H1 (cell line): ENCODE measurements around the gene CRBN. TPM values are rescaled to one million over a fixed set of nuclear protein-coding genes. Genes with fewer than 3 reads are reported as not detected.

Experiments
- CTCF ChIA-PET: fragments of 300-600 bp; sonication (Branson Sonifier 250); formaldehyde crosslinking; loops from one replicate; lab custom pipeline; 2021; ENCODE audit not compliant: partially characterized antibody; lab: Charles Lee
- POLR2A ChIA-PET: fragments of 300-600 bp; sonication (Branson Sonifier 250); formaldehyde crosslinking; loops from one replicate; lab custom pipeline; 2021; ENCODE audit warnings: inconsistent platforms; ENCODE audit not compliant: partially characterized antibody; lab: Charles Lee
- DNase-seq, 2 experiments: peaks; one replicate each; pipeline versions ENCODE4 v3.0.0 to v3.0.0-alpha.2; 2010 to 2022; ENCODE audit warnings: low spot score in 2 of 2, low read depth in 1 of 2, mixed read lengths in 1 of 2
- FAIRE-seq: peaks from 2 replicates; lab custom pipeline; 2011; peaks lifted over from hg19 to GRCh38; lab: Jason Lieb, UNC
- H2AFZ ChIP-seq: 2 replicates; pipeline ENCODE4 v1.8.1; 2012; ENCODE audit warnings: low read length, inconsistent platforms
- H2AK5ac ChIP-seq: 2 replicates; pipeline ENCODE4 v1.6.1; 2013; ENCODE audit warnings: low read depth, low read length
- H2BK120ac ChIP-seq: replicated peaks from 2 replicates; pipeline ENCODE3; 2013; ENCODE audit warnings: low read depth, low read length, inconsistent platforms
- H2BK12ac ChIP-seq: 2 replicates; pipeline ENCODE4 v1.6.1; 2013; ENCODE audit warnings: low read depth, low read length
- H2BK15ac ChIP-seq: 2 replicates; pipeline ENCODE4 v1.6.1; 2013; ENCODE audit warnings: low read length
- H2BK20ac ChIP-seq: 2 replicates; pipeline ENCODE4 v1.6.1; 2013; ENCODE audit warnings: low read length
- H2BK5ac ChIP-seq: 2 replicates; pipeline ENCODE4 v1.6.1; 2013; ENCODE audit warnings: low read depth, low read length
- H3K14ac ChIP-seq: 2 replicates; pipeline ENCODE4 v1.6.1; 2013; ENCODE audit warnings: inconsistent platforms; ENCODE audit not compliant: insufficient read length
- H3K18ac ChIP-seq: 2 replicates; pipeline ENCODE4 v1.6.1; 2013; ENCODE audit warnings: low read length; ENCODE audit errors: extremely low read depth
- H3K23ac ChIP-seq: 2 replicates; pipeline ENCODE4 v1.6.1; 2013; ENCODE audit warnings: inconsistent platforms; ENCODE audit not compliant: insufficient read length
- H3K23me2 ChIP-seq: 2 replicates; pipeline ENCODE4 v1.6.1; 2013; ENCODE audit warnings: low read depth, low read length
- H3K27ac ChIP-seq: 2 replicates; pipeline ENCODE4 v1.6.1; 2011; ENCODE audit warnings: low read depth, low read length, inconsistent platforms
- H3K27me3 ChIP-seq, 4 experiments: replicated peaks in 1 of 4; 1 replicate in 1 of 4; 2 replicates in 3 of 4; pipeline versions ENCODE4 v1.6.1 to v1.8.1; 2011 to 2013; ENCODE audit warnings: low read length in 3 of 4, mild to moderate bottlenecking in 3 of 4, inconsistent platforms in 2 of 4, mixed read lengths in 2 of 4, moderate library complexity in 1 of 4; ENCODE audit not compliant: control insufficient read depth in 3 of 4, insufficient read depth in 3 of 4; ENCODE audit errors: extremely low read depth in 1 of 4
- H3K36me3 ChIP-seq, 4 experiments: 2 replicates each; pipeline versions ENCODE4 v1.6.1 to v1.8.1; 2011 to 2013; ENCODE audit warnings: mild to moderate bottlenecking in 4 of 4, low read length in 3 of 4, moderate library complexity in 2 of 4, control low read depth in 1 of 4, inconsistent platforms in 1 of 4; ENCODE audit not compliant: insufficient read depth in 4 of 4, control insufficient read depth in 2 of 4
- H3K4ac ChIP-seq: replicated peaks from 2 replicates; pipeline ENCODE3; 2013; ENCODE audit warnings: low read length, low read depth, mixed read lengths, inconsistent platforms; ENCODE audit not compliant: insufficient read length
- H3K4me1 ChIP-seq, 4 experiments: replicated peaks in 1 of 4; 1 replicate in 1 of 4; 2 replicates in 3 of 4; pipeline versions ENCODE4 v1.6.1 to v1.8.1; 2011 to 2013; ENCODE audit warnings: low read length in 3 of 4, inconsistent platforms in 2 of 4, mixed read lengths in 1 of 4; ENCODE audit not compliant: insufficient read depth in 4 of 4, control insufficient read depth in 3 of 4
- H3K4me2 ChIP-seq, 2 experiments: 2 replicates each; pipeline versions ENCODE4 v1.6.1 to v1.8.1; 2011 to 2013; ENCODE audit warnings: low read depth in 2 of 2, low read length in 2 of 2, control low read depth in 1 of 2, inconsistent platforms in 1 of 2, mild to moderate bottlenecking in 1 of 2; ENCODE audit not compliant: insufficient read depth in 1 of 2
- H3K4me3 ChIP-seq, 4 experiments: fragments of 200-600, 300-600 bp in 1 of 4; sonication (generic), shearing (Covaris generic), sonication (Bioruptor Twin) in 1 of 4; 2 replicates each; pipeline versions ENCODE4 v1.5.1 to v1.8.1; 2011 to 2016; ENCODE audit warnings: low read length in 4 of 4, low read depth in 3 of 4, control low read depth in 2 of 4, inconsistent platforms in 2 of 4, mild to moderate bottlenecking in 2 of 4, mixed read lengths in 1 of 4, moderate library complexity in 1 of 4; ENCODE audit not compliant: insufficient read depth in 2 of 4; ENCODE audit errors: extremely low read depth in 1 of 4
- H3K56ac ChIP-seq: replicated peaks from 2 replicates; pipeline ENCODE3; 2013; ENCODE audit warnings: low read depth, mild to moderate bottlenecking, mixed read lengths, low read length, inconsistent platforms; ENCODE audit not compliant: insufficient read length
- H3K79me1 ChIP-seq: 2 replicates; pipeline ENCODE4 v1.6.1; 2013; ENCODE audit warnings: low read depth, low read length, control low read depth
- H3K79me2 ChIP-seq, 2 experiments: 2 replicates each; pipeline versions ENCODE4 v1.6.1 to v1.8.1; 2012 to 2013; ENCODE audit warnings: low read length in 2 of 2, mild to moderate bottlenecking in 2 of 2, inconsistent platforms in 1 of 2; ENCODE audit not compliant: insufficient read depth in 2 of 2, control insufficient read depth in 1 of 2
- H3K9ac ChIP-seq, 4 experiments: replicated peaks in 1 of 4; 1 replicate in 1 of 4; 2 replicates in 3 of 4; pipeline versions ENCODE4 v1.6.1 to v1.8.1; 2011 to 2013; ENCODE audit warnings: low read depth in 3 of 4, low read length in 3 of 4, control low read depth in 2 of 4, mild to moderate bottlenecking in 2 of 4, moderate library complexity in 2 of 4, inconsistent platforms in 1 of 4; ENCODE audit errors: extremely low read depth in 1 of 4
- H3K9me3 ChIP-seq, 2 experiments: 2 replicates each; pipeline versions ENCODE4 v1.6.1 to v1.8.1; 2012 to 2013; ENCODE audit warnings: mild to moderate bottlenecking in 2 of 2, moderate library complexity in 2 of 2, control low read depth in 1 of 2, inconsistent platforms in 1 of 2, low read depth in 1 of 2, low read length in 1 of 2, mixed read lengths in 1 of 2; ENCODE audit not compliant: insufficient read depth in 2 of 2
- H4K20me1 ChIP-seq, 2 experiments: replicated peaks in 1 of 2; 2 replicates each; pipeline versions ENCODE3 to v1.8.1; 2011 to 2013; ENCODE audit warnings: inconsistent platforms in 2 of 2, low read length in 2 of 2, mild to moderate bottlenecking in 1 of 2; ENCODE audit not compliant: insufficient read depth in 2 of 2, control insufficient read depth in 1 of 2
- H4K5ac ChIP-seq: 2 replicates; pipeline ENCODE4 v1.6.1; 2013; ENCODE audit warnings: low read length, low read depth, mixed read lengths, inconsistent platforms; ENCODE audit not compliant: insufficient read length
- H4K8ac ChIP-seq: 2 replicates; pipeline ENCODE4 v1.8.0; 2013; ENCODE audit warnings: mild to moderate bottlenecking, moderate library complexity, low read length, inconsistent platforms; ENCODE audit not compliant: insufficient read depth; ENCODE audit errors: extremely low read depth
- H4K91ac ChIP-seq: replicated peaks from 2 replicates; pipeline ENCODE3; 2013; ENCODE audit warnings: low read length, mixed read lengths, inconsistent platforms; ENCODE audit not compliant: insufficient read length
- CEBPB ChIP-seq: IDR thresholded peaks from 2 replicates; pipeline ENCODE4 v1.6.1; 2012; ENCODE audit warnings: low read depth, low read length
- CHD2 ChIP-seq: IDR thresholded peaks from 2 replicates; pipeline ENCODE4 v1.6.1; 2012; ENCODE audit warnings: low read length, improper control_type of control experiment
- CREB1 ChIP-seq: IDR thresholded peaks from 2 replicates; pipeline ENCODE4 v1.6.1; 2012; ENCODE audit warnings: inconsistent platforms
- CTCF ChIP-seq, 3 experiments: IDR thresholded peaks; 1 replicate in 2 of 3; 2 replicates in 1 of 3; pipeline versions ENCODE4 v1.5.1 to v1.6.1; 2011; ENCODE audit warnings: low read length in 3 of 3, mild to moderate bottlenecking in 3 of 3, inconsistent platforms in 2 of 3, low read depth in 1 of 3, moderate library complexity in 1 of 3; ENCODE audit not compliant: insufficient read depth in 1 of 3; ENCODE audit errors: control extremely low read depth in 1 of 3
- JUN ChIP-seq: IDR thresholded peaks from 2 replicates; pipeline ENCODE4 v1.6.1; 2011; ENCODE audit warnings: low read depth, mild to moderate bottlenecking, improper control_type of control experiment, low read length
- KDM5A ChIP-seq: fragments of 200-600 bp; IDR thresholded peaks from 2 replicates; pipeline ENCODE4 v1.7.1; 2012; ENCODE audit warnings: mild to moderate bottlenecking, low read length, inconsistent platforms, mixed read lengths
- MAFK ChIP-seq: IDR thresholded peaks from 2 replicates; pipeline ENCODE4 v1.6.1; 2012; ENCODE audit warnings: low read depth, mild to moderate bottlenecking, improper control_type of control experiment, low read length
- POU5F1 ChIP-seq: IDR thresholded peaks from 2 replicates; pipeline ENCODE4 v1.6.1; 2011; ENCODE audit warnings: low read depth, mild to moderate bottlenecking, low read length, moderate library complexity
- RBBP5 ChIP-seq: IDR thresholded peaks from 2 replicates; pipeline ENCODE4 v1.7.1; 2012; ENCODE audit warnings: low read depth, mild to moderate bottlenecking, inconsistent platforms, low read length, moderate library complexity, borderline replicate concordance
- RXRA ChIP-seq: IDR thresholded peaks from 2 replicates; pipeline ENCODE4 v1.6.1; 2011; ENCODE audit warnings: low read depth, mild to moderate bottlenecking, low read length, moderate library complexity; ENCODE audit not compliant: insufficient read depth
- SAP30 ChIP-seq: fragments of 300-600 bp; sonication (generic); IDR thresholded peaks from 2 replicates; pipeline ENCODE4 v1.7.1; 2012; ENCODE audit warnings: low read length, moderate library complexity, mild to moderate bottlenecking, inconsistent platforms; ENCODE audit not compliant: insufficient read depth, insufficient replicate concordance
- TEAD4 ChIP-seq: IDR thresholded peaks from 2 replicates; pipeline ENCODE4 v1.6.1; 2012; ENCODE audit warnings: low read depth, low read length, inconsistent platforms, mixed read lengths
- ZNF274 ChIP-seq: IDR thresholded peaks from 2 replicates; pipeline ENCODE4 v1.7.0; 2012; ENCODE audit warnings: low read length, borderline replicate concordance; ENCODE audit errors: extremely low read depth
- WGBS, 2 experiments: shearing (Covaris generic) in 1 of 2; methylation state at CpG; one replicate each; pipeline versions ENCODE4 v1.1.6 to v1.1.7; 2013 to 2015; ENCODE audit warnings: low lambda C conversion rate in 2 of 2, mixed read lengths in 2 of 2, inconsistent platforms in 1 of 2, low coverage in 1 of 2, missing lambda C conversion rate in 1 of 2; ENCODE audit not compliant: insufficient replicate concordance in 2 of 2, insufficient coverage in 1 of 2, insufficient read length in 1 of 2; ENCODE audit errors: extremely low coverage in 1 of 2, missing lambda C conversion rate in 1 of 2; 5-methylcytosine and 5-hydroxymethylcytosine counted together
- polyA plus RNA-seq, 7 experiments: library from polyadenylated mRNA; depleted of rRNA in 3 of 7; stranded (reverse) in 5 of 7; unstranded in 2 of 7; fragments of >200 nt in 5 of 7; fragments of 200-250 nt in 2 of 7; gene quantifications; 1 replicate in 5 of 7; 2 replicates in 1 of 7; 4 replicates in 1 of 7; pipeline versions ENCODE4 v1.2.1 to v1.2.3, GENCODE V29; 2011 to 2013; ENCODE audit warnings: missing spikeins in 2 of 7, mixed read lengths in 2 of 7
- total RNA-seq: library from RNA; stranded (reverse); fragmentation: NEBNext Ultra II Directional; extraction: Animal tissue kit (Norgen Biotek cat#: 25700); gene quantifications from 2 replicates; pipeline ENCODE4 v1.2.1, GENCODE V29; 2021

The CRBN gene
- total and polyA plus RNA-seq, 2 of the 8 experiments (the other 6 are each of a cell fraction or from before 2014, with no cell fraction given) = 13.4 to 30.3 TPM

GRCh38 chr3:3209714-3210113 is 30.2 kb upstream of the CRBN start:
- H3K79me1 ChIP-seq = no peaks in the 10 kb centered on the region
- H3K9me3 ChIP-seq = no peaks in the 10 kb centered on the region
- no peak overlapping the region for H3K18ac ChIP-seq
- H3K23ac ChIP-seq = no peak overlapping the region
- H3K36me3 ChIP-seq = no peaks in the 10 kb centered on the region
- H3K4me2 ChIP-seq = no peak overlapping the region
- no peak overlapping the region for H2AFZ ChIP-seq
- no peak overlapping the region for H4K8ac ChIP-seq
- no peak overlapping the region for H2BK120ac ChIP-seq
- no peak overlapping the region for H3K4ac ChIP-seq
- FAIRE-seq (no peak), DNase-seq (no peak)
- H2BK15ac ChIP-seq = no peak overlapping the region
- H2BK20ac ChIP-seq = no peak overlapping the region
- CTCF ChIA-PET = interaction anchor here (0.8 to 4.4 kb wide), 6 partner anchors 10 to 788 kb away, joined by 3 to 33 read pairs (median 5); no protein-coding TSS in a partner anchor
- H3K4me1 ChIP-seq = no peaks in the 10 kb centered on the region
- H3K14ac ChIP-seq = no peak overlapping the region
- H3K27ac ChIP-seq = no peak overlapping the region
- H3K4me3 ChIP-seq = no peak overlapping the region
- POLR2A ChIA-PET = no interaction called here
- H4K91ac ChIP-seq = no peak overlapping the region
- H3K56ac ChIP-seq = no peak overlapping the region
- no peak overlapping the region for H2BK5ac ChIP-seq
- H4K5ac ChIP-seq = no peak overlapping the region
- H2BK12ac ChIP-seq = no peak overlapping the region
- WGBS, 2 experiments = 89% methylated on average over 2 of the region's 2 CpGs; no CpG with 5 or more reads in 1 of the 2 experiments
- no peaks in the 10 kb centered on the region for H3K79me2 ChIP-seq
- H3K9ac ChIP-seq = no peak overlapping the region
- H4K20me1 ChIP-seq = no peaks in the 10 kb centered on the region
- H3K27me3 ChIP-seq = no peaks in the 10 kb centered on the region
- H2AK5ac ChIP-seq = no peak overlapping the region
- no peaks in the 10 kb centered on the region for H3K23me2 ChIP-seq
- TF ChIP-seq CHD2 = no peak
- no peak for TF ChIP-seq RBBP5
- no peak for TF ChIP-seq KDM5A
- TF ChIP-seq SAP30 = no peak
- no peak for TF ChIP-seq CREB1
- no peak for TF ChIP-seq ZNF274
- no peak for TF ChIP-seq CTCF (IDR thresholded peaks at IDR 0.05; ENCODE audit: control extremely low read depth in 1 of 3, insufficient read depth in 1 of 3, low read depth in 1 of 3, low read length in 3 of 3)
- TF ChIP-seq CEBPB = no peak
- no peak for TF ChIP-seq TEAD4
- no peak for TF ChIP-seq MAFK
- no peak for TF ChIP-seq RXRA
- TF ChIP-seq JUN = no peak
- TF ChIP-seq POU5F1 = no peak
